ENCODE data around the gene COP1.

COP1 gene

GRCh38 chr1:175941164-175941563 is 265.9 kb downstream of the COP1 start:
- DNase-seq (ENCODE audit: extremely low read depth, low read depth) = no peak
- TF ChIP-seq, protein P1, sequence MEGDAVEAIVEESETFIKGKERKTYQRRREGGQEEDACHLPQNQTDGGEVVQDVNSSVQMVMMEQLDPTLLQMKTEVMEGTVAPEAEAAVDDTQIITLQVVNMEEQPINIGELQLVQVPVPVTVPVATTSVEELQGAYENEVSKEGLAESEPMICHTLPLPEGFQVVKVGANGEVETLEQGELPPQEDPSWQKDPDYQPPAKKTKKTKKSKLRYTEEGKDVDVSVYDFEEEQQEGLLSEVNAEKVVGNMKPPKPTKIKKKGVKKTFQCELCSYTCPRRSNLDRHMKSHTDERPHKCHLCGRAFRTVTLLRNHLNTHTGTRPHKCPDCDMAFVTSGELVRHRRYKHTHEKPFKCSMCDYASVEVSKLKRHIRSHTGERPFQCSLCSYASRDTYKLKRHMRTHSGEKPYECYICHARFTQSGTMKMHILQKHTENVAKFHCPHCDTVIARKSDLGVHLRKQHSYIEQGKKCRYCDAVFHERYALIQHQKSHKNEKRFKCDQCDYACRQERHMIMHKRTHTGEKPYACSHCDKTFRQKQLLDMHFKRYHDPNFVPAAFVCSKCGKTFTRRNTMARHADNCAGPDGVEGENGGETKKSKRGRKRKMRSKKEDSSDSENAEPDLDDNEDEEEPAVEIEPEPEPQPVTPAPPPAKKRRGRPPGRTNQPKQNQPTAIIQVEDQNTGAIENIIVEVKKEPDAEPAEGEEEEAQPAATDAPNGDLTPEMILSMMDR (IDR thresholded peaks at IDR 0.05; ENCODE audit: low read depth, low read length) = no peak

GRCh38 chr1:175936736-175937135 is 270.4 kb downstream of the COP1 start:
- TF ChIP-seq, protein P1 (IDR thresholded peaks at IDR 0.05; ENCODE audit: low read depth, low read length) = no peak
- DNase-seq (ENCODE audit: extremely low read depth, low read depth) = no peak

DNA sequence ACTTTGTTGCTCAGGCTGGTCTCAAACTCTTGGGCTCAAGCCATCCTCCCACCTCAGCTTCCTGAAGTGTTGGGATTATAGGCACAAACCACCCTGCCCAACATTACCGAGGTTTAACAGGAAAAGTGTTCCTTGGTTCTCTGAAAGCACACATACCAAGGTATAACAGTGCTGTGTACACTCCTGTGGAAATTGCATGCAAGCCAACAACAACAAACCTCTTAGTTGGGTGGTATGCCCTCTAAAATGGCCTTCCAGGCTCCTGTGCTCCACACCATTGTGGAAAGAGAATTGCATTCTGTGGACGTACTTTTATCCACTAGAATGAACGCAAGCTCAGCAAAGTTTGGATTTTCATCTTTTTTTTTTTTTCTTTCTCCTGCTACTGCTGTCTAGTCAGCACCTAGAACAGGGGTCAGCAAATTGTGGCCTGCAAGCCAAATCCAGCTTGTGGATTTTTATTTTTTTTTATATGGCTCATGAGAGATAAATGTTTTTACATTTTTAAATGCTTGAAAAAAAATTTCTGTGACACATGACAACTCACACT is 271.4 kb downstream of the COP1 start:
- DNase-seq (ENCODE audit: extremely low read depth, low read depth) = no peak
- TF ChIP-seq, protein P1 (IDR thresholded peaks at IDR 0.05; ENCODE audit: low read depth, low read length) = no peak

- no peak for DNase-seq (ENCODE audit: extremely low read depth, low read depth)
- TF ChIP-seq, protein P1 (IDR thresholded peaks at IDR 0.05; ENCODE audit: low read depth, low read length) = no peak
Measured at GRCh38 chr1:175935166-175935565, 271.9 kb downstream of the COP1 start.

- TF ChIP-seq, protein P1 (IDR thresholded peaks at IDR 0.05; ENCODE audit: low read depth, low read length) = no peak
- peak; percentile 2 for DNase-seq (ENCODE audit: extremely low read depth, low read depth)
Measured at GRCh38 chr1:175933801-175934200, 273.3 kb downstream of the COP1 start.

- TF ChIP-seq, protein P1 (IDR thresholded peaks at IDR 0.05; ENCODE audit: low read depth, low read length) = no peak
- DNase-seq (ENCODE audit: extremely low read depth, low read depth) = no peak
Measured at GRCh38 chr1:175927944-175928343, 279.1 kb downstream of the COP1 start.

GRCh38 chr1:175922254-175922881 is 284.7 kb downstream of the COP1 start:
- DNase-seq (ENCODE audit: extremely low read depth, low read depth) = no peak
- TF ChIP-seq, protein P1 (IDR thresholded peaks at IDR 0.05; ENCODE audit: low read depth, low read length) = no peak

Data from AG09319 (cell line).